ENCODE measurements around the gene RBPMS2.
"Not testable (repeated sequence)": the region's sequence is repeated elsewhere in the genome, so short reads cannot be mapped to it uniquely, and the experiment has no call there.

Gene RBPMS2

GRCh38 chr15:64749999-64750657 is 25.3 kb downstream of the RBPMS2 start:
- peak in 1 of 2 experiments; percentile 20 for DNase-seq

- no peak for DNase-seq
Observed at GRCh38 chr15:64749167-64749566, 26.2 kb downstream of the RBPMS2 start.

GRCh38 chr15:64748251-64748650 is 27.1 kb downstream of the RBPMS2 start:
- DNase-seq: no peak

- DNase-seq: no peak
Observed at GRCh38 chr15:64747578-64747977, 27.8 kb downstream of the RBPMS2 start.

- no peak for DNase-seq
Observed at GRCh38 chr15:64746921-64747320, 28.5 kb downstream of the RBPMS2 start.

- DNase-seq: no peak
Observed at GRCh38 chr15:64746356-64746755, 29.0 kb downstream of the RBPMS2 start.

GRCh38 chr15:64743691-64744090 is 31.7 kb downstream of the RBPMS2 start:
- DNase-seq: no peak

- no peak for DNase-seq
Observed at GRCh38 chr15:64742921-64743320, 32.5 kb downstream of the RBPMS2 start.

GRCh38 chr15:64742385-64742784 is 33.0 kb downstream of the RBPMS2 start:
- no peak for DNase-seq

GRCh38 chr15:64741708-64742107 is 33.7 kb downstream of the RBPMS2 start:
- DNase-seq: not testable (repeated sequence)

GRCh38 chr15:64740311-64741170 is 34.8 kb downstream of the RBPMS2 start:
- DNase-seq: peak; percentile 38 to 60

GRCh38 chr15:64739577-64740143 is 35.7 kb downstream of the RBPMS2 start:
- DNase-seq: peak in 1 of 2 experiments; percentile 42

- no peak for DNase-seq
Observed at GRCh38 chr15:64739156-64739555, 36.2 kb downstream of the RBPMS2 start.

GRCh38 chr15:64738226-64739095 is 36.9 kb downstream of the RBPMS2 start:
- DNase-seq: no peak

- no peak for DNase-seq
Observed at GRCh38 chr15:64732156-64732860, 43.1 kb downstream of the RBPMS2 start.

GRCh38 chr15:64731805-64732151 is 43.6 kb downstream of the RBPMS2 start:
- DNase-seq: no peak

GRCh38 chr15:64731012-64731804 is 44.2 kb downstream of the RBPMS2 start:
- DNase-seq: peak; percentile 55 to 93

GRCh38 chr15:64730151-64730550 is 45.2 kb downstream of the RBPMS2 start:
- no peak for DNase-seq

- DNase-seq: no peak
Observed at GRCh38 chr15:64720188-64720587, 55.2 kb downstream of the RBPMS2 start.

GRCh38 chr15:64717735-64718495 is 57.5 kb downstream of the RBPMS2 start:
- DNase-seq: no peak

- no peak for DNase-seq
Observed at GRCh38 chr15:64717130-64717529, 58.3 kb downstream of the RBPMS2 start.
